GM18909 (cell line): ENCODE results near the gene CLASP1.
"Not testable (repeated sequence)": the region's sequence is repeated elsewhere in the genome, so short reads cannot be mapped to it uniquely, and the experiment has no call there.

ENCODE experiments used
- ATAC-seq: cut with Tn5 transposase; IDR thresholded peaks from one replicate; pipeline ENCODE4 v1.9.1; 2021; ENCODE audit warnings: mild to moderate bottlenecking; ENCODE audit not compliant: unreplicated experiment, poor library complexity

The CLASP1 gene

DNA sequence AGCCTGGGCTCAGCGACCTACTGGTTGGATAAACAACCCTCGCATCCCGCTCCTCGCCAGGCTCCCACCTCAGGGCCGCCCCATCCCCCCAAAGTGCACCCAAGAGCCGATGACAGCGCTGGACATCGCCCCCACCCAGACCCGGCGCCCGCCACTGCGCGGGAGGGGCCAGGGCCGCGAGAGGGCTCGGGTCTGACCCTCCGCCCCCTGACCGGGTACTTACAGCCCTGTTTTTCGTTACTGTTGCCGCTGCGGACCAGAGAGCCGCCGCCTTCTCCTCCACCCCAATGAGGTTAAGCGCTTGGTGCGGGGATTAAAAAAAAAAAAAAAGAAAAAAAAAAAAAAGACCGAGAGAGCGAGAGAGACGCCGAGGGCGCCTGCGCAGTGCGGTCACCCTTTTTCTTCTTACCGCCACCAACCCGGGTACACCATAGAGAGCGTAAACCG lies at the start of gene CLASP1:
Gene CLASP1 (minus strand): TSS at position 314 of the 447 bp plus-strand sequence. CDS start 43,567 bp downstream, outside the sequence.
- peak; percentile 46 for ATAC-seq

DNA sequence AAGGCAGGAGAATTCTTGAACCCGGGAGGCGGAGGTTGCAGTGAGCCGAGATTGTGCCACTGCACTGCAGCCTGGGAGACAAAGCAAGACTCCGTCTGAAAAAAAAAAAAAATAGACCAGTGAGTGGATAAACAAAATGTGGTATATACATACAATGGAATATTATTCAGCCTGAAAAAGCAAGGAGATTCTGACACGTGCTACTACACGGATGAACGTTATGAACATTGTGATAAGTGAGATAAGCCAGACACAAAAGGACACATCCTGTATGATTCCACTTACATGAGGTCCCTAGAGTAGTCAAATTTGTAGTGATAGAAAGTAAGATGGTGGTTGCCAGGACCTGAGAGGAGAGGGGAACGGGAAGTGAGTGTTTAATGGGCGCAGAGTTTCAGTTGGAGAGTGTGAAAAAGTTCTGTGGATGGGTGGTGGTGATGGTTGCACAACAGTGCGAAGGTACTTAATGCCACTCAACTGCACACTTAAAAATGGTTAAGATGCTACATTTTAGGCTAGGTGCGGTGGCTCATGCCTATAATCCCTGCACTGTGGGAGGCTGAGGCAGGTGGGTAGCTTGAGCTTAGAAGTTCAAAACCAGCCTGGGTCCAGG lies 49.2 kb upstream of the CLASP1 start:
- ATAC-seq = no peak

DNA sequence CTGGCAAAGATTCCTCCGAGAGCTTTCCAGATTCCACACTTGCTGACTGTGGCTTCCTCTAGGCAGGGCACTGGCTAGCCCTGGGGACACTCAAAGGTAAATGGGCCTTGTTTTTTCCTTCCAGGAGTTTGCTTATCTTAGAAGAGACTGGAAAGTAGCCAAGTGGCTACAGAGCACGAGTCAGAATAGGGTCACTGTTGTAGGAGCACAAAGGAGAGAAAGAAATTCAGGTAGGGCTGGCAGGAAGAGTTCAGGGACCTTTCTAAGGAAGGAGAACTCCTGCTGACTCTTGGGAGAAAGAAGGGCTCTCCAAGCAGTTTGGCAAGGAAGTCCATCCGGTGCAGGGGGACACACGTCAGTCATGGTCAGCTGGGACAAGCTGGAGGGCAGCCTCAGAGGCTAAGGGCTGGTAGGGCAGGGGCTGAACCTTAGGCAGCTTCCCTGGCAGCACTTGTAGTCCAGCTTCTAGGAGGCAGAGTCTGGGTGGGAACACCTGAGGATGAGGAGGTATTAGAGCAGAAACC lies 47.9 kb upstream of the CLASP1 start:
- no peak for ATAC-seq

DNA sequence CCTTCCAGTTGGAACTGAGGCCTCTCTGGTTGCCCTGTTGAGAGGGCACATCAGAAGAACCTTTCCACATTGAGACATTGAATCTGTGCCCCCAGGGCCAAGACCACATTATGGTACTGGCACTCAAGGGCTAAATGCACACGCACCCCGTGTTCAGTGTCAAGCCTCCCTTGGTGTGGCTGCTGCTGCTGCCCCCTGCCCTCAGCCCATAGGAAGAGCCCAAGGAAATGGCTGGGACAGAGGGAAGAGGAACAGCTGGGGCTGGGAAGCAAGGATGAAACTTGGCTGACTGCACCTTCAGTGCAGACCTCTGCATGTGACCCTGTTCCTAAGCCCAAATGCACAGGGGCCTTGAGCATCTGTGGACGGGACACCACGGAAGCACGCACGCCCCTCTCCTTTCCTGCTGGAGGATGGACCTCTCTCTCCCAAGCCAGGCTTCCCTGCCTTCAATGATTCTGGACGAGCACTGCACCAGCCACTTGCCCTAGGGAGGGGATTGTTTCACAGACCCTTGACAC lies 47.2 kb upstream of the CLASP1 start:
- no peak for ATAC-seq

DNA sequence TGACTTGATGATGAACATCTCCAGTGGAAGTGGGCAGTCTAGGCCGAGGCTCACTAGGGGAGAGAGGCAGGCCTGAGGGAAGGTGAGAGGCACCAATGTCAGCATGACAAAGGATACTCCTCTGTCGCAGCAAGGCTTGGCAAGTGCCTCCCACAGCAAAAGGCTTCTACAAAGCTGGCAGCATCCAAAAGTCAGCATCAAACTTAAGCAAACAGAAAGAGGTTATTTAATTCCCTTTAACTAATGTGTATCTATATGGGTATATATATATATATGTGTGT lies 45.8 kb upstream of the CLASP1 start:
- ATAC-seq = no peak

DNA sequence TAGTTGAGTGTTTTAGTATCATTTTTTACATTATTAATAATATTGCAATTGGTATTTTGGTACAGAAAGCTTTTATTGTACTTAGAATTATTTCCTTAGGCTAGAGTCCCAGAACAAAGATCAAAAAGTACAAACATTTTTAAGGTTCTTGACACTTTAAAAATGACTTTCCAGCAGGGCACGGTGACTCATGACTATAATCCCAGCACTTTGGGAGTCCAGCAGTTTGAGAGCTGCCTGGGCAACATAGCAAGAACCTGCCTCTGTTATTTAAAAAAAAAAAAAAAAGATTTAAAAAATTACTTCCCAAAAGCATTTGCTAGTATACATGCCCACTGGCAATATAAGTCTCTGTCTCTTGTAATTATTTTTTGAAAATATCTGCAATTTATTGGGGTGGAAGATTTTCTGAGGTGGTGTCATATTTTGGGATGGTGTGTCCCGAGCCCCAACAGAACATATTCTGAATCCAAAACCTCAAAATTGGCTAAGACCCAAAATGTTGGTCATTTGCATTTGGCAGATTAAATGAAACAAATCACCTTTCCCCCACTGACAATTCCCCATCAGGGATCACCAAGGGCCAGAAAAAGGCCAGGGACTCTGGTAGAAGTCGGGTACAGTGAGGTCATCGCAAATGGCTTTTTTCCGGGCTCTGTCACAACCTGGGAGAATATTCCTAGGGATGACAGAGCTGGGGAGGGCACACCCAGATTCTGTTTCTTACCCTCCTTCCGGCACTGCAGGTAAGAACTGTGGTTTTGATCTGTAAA lies 45.3 kb upstream of the CLASP1 start:
- ATAC-seq = no peak

DNA sequence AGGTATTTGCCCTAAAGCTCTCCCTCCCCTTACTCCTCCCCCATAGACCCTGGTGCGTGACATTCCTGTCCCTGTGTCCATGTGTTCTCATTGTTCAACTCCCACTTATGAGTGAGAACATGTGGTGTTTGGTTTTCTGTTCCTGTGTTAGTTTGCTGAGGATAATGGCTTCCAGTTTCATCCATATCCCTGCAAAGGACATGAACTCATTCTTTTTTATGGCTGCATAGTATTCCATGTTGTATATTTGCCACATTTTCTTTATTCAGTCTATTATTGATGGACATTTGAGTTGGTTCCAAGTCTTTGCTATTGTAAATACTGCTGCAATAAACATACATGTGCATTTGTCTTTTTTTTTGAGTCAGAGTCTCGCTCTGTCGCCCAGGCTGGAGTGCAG lies 41.3 kb upstream of the CLASP1 start:
- not testable (repeated sequence) for ATAC-seq

DNA sequence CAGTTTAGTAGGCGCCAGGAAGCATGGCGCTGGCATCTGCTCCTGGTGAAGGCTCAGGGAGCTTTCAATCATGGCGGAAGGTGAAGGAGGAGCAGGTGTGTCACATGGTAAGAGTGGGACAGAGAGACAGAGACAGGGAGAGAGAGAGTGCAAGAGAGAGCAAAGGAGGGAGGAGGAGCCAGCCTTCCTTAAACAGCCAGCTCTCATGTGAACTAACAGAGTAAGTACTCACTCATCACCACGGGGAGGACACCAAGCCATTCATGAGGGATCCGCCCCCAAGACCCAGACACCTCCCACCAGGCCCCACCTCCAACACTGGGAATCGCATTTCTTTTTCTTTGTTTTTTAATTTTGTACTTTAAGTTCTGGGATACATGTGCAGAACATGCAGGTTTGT lies 40.8 kb upstream of the CLASP1 start:
- no peak for ATAC-seq

DNA sequence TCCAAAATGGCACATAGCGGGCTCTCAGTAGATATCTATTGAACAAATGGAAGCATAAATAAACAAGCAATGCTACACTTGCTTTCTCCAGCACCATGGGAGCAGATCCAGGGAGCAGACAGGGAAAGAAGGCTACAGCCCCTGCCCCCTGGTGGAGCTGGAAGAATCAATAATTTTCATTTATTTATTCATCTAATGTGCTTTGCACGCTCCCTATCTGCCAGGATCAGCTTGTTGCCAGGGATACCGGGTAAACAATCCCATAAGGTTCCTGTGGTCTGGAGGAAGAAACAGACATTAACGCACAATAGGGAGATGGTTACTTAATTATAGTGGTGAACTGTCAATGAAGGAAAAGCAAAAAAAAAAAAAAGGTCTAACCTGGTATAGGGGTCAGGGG lies 40.1 kb upstream of the CLASP1 start:
- ATAC-seq = no peak

DNA sequence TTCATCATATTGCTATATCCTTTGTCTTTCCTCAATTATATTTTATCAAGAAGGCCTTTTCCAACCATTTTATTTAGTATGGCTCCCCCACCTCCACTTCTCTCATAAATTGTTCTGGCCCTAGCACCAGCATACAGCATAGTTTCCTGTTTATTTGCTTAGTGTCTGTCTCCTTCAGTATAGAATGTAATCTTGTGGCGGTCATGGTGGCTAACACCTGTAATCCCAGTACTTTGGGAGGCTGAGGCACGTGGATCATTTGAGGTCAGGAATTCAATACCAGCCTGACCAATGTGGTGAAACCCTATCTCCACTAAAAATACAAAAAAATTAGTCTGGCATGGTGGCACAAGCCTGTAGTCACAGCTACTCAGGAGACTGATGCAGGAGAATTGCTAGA lies 39.6 kb upstream of the CLASP1 start:
- ATAC-seq = no peak

DNA sequence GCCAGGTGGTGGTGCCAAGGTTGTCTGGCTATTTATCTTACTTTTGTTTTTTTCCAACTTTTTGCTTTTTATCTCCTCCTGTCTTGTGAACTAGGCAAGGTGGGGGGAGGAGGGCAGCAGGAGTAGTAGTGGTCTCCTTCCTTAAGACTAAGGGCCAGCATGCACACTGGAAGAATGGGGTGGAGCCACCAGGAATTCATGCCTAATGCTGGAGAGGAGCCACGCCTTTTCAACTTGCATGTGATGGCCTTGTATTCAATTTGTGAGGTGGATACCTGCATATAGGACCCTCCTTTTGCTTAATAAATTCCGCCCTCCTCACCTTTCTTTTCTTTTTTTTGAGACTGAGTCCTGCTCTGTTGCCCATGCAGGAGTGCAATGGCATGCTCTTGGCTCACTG lies 37.6 kb upstream of the CLASP1 start:
- ATAC-seq = no peak

DNA sequence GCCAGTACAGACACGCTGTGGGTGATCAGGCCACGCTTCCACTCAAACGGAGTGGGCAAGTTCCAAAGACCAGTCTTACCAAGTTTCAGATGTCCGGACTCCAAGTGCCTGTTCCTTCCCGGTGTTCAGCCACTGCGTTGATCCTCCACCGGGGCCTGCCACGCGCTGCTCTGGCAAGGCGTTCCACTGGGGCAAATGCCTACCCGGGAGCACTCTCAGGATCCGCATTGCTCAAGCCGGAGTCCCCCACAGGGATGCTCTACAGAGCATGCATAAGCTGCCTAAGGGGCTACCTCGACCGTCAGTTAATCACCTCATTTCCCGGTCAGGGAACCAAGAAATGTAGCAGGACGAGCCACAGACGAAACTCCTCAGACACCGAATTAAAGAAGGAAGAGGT lies 37.0 kb upstream of the CLASP1 start:
- ATAC-seq = no peak

DNA sequence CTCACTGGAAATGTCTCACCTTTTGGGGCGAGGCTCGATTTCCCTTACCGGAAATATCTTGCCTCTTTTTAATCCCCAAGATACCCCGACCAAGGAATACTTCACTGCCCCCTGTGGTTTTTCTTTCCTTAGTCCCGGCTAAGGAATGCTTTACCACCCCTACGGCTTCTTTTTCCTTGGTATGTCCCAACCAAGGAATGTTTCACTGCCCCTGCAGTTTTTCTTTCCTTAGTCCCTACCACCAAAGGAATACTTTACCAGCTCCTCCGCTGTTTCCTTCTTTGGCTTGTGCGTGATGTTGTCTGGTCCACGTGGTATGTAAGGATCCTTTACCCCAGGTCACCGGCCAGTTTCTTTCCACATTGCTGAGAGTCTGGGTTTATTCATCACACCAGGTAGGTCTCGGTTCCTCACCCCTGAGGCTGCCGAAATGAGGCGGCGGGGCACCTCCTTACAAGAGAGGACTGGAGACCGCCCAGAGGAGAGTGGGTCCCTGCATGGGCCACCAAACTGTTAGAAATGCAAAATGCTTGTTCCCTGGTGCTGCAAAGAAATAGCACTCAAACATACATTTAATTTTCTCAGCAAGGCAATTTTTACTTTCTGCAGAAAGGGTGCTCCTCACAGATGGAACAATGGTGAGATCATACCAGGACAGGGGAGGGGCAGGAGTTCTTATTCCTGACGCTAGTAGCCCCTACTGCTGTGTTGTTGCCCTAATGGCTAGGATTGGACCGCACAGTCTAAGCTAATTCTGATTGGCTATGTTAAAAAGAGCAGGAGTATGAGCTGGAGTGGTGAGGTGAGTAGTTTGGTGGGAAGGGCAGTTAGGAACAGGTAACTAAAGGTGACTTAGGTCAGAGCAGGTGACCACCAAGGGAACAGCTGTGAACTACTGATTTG lies 33.4 kb upstream of the CLASP1 start:
- no peak for ATAC-seq

DNA sequence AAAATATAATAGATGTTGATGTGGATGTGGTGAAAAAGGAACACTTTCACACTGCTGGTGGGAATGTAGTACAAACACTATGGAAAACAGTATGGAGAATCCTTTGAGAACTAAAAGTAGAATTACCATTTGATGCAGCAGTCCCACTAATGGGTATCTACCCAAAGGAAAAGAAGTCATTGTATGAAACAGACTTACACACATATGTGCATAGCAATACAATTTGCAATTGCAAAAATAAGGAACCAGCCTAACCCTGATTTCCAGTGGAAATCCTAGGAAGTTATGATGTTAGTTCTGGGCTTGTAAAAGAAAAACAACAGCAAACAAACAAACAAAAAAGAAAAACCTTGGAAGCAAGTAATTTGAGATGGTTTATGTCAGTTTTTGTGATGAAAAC lies 28.6 kb upstream of the CLASP1 start:
- no peak for ATAC-seq

DNA sequence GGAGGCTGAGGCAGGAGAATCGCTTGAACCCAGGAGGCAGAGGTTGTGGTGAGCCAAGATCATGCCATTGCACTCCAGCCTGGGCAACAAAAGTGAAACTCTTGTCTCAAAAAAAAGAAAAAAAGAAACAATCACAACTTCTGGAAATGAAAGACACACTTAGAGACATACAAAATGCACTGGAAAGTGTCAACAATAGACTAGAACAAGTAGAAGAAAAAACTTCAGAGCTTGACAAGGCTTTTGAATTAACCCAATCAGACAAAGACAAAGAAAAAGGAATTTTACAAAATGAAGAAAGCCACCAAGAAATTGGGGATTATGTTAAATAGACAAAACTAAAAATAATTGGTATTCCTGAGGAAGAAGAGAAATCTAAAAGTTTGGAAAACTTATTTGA lies 22.4 kb upstream of the CLASP1 start:
- ATAC-seq = not testable (repeated sequence)

DNA sequence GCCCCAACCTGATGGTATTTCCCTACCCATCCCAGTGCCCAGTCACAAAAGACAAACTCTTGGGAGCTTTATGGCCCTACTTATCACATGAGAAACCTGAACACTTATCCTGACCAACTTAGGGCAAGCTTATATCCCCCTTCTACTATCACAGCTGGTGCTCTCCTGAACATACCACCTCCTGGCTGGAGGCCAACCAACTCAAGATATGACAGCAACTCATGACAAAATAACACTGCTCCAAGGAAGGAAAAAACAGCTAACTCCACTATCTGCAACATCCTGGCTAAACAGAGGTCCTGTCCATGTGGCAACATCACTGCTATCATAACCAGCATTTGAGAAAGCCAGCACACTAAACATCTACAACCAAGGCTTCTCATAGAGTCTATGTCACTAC lies 20.9 kb upstream of the CLASP1 start:
- no peak for ATAC-seq

DNA sequence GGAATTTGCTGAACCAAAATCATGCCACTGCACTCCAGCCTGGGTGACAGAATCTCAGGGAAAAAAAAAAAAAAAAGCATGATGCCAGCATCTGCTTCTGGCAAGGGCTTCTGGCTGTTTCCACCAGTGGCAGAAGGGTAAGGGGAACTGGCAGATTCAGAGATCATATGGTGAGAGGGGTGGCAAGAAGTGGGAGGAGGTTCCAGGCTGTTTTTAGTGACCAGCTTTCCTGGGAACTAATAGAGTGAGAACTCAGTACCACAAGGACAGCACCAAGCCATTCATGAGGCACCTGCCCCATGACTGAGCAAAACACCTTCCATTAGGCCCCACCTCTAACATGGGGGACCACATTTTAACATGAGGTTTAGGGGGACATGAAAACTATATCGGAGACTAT lies 18.4 kb upstream of the CLASP1 start:
- no peak for ATAC-seq

DNA sequence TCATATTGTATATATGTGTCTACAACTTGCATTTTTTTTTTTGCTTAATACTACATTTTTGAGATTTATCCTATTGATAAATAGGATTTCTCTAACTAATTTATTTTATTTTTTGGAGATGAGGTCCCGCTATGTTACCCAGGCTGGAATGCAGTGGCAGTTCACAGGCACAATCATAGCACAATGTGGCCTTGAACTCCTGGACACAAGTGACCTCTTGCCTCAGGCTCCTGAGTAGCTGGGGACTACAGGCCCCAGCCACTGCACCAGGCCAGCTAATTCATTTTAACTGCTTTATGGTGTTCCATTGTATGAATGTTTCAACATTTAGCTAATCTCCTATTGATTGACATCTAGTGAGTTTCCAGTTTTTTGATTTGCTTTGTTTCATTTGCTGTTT lies 16.8 kb upstream of the CLASP1 start:
- no peak for ATAC-seq

DNA sequence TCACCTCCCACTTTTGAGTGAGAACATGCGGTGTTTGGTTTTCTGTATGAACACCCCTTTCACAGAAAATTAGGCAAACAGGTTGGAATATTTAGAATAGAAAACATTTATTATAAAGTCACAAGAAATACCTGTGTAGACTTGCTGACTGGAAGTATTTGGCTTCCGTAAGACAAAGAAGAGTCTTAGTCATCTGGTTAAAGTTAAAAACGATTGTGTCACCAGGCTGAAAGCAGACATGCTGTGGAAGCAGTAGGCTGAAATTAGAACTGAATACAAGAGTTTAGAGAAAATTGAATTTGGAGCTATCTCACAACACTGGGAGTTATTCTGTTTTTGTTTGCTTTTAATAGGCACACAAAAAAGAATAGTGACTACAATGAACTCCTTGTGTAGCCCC lies 16.2 kb upstream of the CLASP1 start:
- ATAC-seq = no peak

DNA sequence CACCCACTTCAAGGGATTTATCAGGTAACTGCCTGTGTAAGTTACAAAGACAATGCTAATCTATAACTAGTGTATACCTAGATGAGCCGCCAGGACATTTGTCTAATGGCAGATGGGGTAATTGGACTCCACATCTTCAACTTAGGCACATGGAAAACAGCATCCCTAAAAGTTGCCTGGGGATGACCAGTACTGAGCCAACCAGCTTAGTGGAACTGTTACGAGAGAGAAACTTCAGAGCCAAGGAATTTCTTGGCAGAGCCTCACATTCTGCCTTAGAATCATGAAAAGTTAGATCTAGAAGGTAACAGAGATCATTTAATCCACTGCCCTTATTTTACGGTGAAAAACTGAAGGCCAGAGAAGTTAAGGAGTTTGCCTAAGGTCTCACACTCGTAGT lies 15.5 kb upstream of the CLASP1 start:
- no peak for ATAC-seq

DNA sequence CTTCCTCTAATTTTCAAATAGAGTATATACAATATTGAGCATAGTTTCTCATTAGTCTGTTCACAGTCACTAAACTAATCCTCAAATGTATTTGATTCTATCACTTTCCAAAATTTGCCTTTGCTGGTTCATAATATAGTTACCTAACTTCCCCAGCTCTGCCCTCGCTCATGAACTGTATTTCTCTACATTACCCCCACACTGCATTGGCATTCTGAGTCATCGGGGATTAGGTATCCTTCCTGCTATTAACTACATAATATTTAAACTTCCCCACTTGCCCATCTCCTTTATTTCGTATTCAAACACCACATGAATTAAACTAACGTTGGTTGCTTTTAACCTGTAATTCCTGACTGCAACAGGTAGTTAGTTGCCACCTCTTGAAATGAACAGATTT lies 14.8 kb upstream of the CLASP1 start:
- no peak for ATAC-seq
